Measurements from ENCODE around the gene MTRFR.

DNA sequence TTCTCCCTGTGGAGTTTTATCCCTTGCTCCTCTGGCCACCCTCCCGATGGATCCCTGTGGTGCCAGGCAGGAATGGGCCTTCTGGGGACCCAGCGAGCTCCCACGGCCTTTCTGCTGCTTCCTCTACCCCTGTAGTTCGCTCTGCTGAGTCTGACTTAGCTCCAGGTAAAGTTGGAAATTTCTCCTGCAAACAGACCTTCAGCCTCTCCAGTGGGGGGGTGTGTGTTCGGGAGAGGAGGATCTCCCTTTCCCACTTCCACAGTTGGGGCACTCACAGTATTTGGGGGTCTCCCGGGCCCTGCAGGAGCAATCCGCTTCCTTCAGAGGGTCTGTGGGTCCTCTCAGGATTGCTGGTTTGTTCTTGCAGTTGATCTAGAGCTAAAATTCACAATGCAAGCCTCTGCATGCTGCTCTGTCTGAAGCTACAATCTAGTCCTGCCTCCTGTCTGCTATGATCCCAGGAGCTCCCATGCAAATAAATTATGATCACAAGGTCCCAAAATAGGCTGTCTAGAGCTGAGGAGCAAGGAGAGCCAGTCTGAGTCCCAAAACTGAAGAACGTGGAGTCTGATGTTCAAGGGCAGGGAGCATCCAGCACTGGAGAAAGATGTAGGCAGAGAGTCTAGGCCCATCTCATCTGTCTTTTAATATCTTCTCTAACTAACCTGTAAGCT lies 18.3 kb downstream of the MTRFR start:
- TF ChIP-seq, protein P1, sequence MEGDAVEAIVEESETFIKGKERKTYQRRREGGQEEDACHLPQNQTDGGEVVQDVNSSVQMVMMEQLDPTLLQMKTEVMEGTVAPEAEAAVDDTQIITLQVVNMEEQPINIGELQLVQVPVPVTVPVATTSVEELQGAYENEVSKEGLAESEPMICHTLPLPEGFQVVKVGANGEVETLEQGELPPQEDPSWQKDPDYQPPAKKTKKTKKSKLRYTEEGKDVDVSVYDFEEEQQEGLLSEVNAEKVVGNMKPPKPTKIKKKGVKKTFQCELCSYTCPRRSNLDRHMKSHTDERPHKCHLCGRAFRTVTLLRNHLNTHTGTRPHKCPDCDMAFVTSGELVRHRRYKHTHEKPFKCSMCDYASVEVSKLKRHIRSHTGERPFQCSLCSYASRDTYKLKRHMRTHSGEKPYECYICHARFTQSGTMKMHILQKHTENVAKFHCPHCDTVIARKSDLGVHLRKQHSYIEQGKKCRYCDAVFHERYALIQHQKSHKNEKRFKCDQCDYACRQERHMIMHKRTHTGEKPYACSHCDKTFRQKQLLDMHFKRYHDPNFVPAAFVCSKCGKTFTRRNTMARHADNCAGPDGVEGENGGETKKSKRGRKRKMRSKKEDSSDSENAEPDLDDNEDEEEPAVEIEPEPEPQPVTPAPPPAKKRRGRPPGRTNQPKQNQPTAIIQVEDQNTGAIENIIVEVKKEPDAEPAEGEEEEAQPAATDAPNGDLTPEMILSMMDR (IDR thresholded peaks at IDR 0.05): no peak
- TF ChIP-seq EZH2phosphoT487 (IDR thresholded peaks at IDR 0.05; ENCODE audit: borderline replicate concordance, low read depth): no peak
- TF ChIP-seq, protein P2, sequence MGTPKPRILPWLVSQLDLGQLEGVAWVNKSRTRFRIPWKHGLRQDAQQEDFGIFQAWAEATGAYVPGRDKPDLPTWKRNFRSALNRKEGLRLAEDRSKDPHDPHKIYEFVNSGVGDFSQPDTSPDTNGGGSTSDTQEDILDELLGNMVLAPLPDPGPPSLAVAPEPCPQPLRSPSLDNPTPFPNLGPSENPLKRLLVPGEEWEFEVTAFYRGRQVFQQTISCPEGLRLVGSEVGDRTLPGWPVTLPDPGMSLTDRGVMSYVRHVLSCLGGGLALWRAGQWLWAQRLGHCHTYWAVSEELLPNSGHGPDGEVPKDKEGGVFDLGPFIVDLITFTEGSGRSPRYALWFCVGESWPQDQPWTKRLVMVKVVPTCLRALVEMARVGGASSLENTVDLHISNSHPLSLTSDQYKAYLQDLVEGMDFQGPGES (IDR thresholded peaks at IDR 0.05; ENCODE audit: low read depth, low read length): no peak
- TF ChIP-seq, protein P3, sequence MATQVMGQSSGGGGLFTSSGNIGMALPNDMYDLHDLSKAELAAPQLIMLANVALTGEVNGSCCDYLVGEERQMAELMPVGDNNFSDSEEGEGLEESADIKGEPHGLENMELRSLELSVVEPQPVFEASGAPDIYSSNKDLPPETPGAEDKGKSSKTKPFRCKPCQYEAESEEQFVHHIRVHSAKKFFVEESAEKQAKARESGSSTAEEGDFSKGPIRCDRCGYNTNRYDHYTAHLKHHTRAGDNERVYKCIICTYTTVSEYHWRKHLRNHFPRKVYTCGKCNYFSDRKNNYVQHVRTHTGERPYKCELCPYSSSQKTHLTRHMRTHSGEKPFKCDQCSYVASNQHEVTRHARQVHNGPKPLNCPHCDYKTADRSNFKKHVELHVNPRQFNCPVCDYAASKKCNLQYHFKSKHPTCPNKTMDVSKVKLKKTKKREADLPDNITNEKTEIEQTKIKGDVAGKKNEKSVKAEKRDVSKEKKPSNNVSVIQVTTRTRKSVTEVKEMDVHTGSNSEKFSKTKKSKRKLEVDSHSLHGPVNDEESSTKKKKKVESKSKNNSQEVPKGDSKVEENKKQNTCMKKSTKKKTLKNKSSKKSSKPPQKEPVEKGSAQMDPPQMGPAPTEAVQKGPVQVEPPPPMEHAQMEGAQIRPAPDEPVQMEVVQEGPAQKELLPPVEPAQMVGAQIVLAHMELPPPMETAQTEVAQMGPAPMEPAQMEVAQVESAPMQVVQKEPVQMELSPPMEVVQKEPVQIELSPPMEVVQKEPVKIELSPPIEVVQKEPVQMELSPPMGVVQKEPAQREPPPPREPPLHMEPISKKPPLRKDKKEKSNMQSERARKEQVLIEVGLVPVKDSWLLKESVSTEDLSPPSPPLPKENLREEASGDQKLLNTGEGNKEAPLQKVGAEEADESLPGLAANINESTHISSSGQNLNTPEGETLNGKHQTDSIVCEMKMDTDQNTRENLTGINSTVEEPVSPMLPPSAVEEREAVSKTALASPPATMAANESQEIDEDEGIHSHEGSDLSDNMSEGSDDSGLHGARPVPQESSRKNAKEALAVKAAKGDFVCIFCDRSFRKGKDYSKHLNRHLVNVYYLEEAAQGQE (IDR thresholded peaks at IDR 0.05; ENCODE audit: low read depth, low read length): no peak
- TF ChIP-seq, protein P4, sequence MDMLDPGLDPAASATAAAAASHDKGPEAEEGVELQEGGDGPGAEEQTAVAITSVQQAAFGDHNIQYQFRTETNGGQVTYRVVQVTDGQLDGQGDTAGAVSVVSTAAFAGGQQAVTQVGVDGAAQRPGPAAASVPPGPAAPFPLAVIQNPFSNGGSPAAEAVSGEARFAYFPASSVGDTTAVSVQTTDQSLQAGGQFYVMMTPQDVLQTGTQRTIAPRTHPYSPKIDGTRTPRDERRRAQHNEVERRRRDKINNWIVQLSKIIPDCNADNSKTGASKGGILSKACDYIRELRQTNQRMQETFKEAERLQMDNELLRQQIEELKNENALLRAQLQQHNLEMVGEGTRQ (IDR thresholded peaks at IDR 0.05; ENCODE audit: borderline replicate concordance, low read depth, low read length): no peak
- TF ChIP-seq, protein P5, sequence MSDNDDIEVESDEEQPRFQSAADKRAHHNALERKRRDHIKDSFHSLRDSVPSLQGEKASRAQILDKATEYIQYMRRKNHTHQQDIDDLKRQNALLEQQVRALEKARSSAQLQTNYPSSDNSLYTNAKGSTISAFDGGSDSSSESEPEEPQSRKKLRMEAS (IDR thresholded peaks at IDR 0.05; ENCODE audit: low read depth): no peak
- TF ChIP-seq RAD21 (IDR thresholded peaks at IDR 0.05; ENCODE audit: low read length): no peak
- TF ChIP-seq FOXM1 (IDR thresholded peaks at IDR 0.05; ENCODE audit: low read depth): no peak
- no peak for TF ChIP-seq POLR2AphosphoS5 (IDR thresholded peaks at IDR 0.05; ENCODE audit: low read depth, low read length)
